ENCODE data around the gene EXOC1L.

The EXOC1L gene, protein sequence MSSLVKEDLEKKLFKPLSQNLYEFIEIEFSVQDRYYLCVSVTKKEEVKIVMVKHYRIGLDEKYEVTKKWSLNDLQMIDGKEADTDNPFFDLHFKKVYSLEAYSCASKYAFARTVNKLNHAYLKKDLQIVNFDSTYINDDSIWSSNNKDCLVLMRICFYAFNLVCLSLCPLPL

DNA sequence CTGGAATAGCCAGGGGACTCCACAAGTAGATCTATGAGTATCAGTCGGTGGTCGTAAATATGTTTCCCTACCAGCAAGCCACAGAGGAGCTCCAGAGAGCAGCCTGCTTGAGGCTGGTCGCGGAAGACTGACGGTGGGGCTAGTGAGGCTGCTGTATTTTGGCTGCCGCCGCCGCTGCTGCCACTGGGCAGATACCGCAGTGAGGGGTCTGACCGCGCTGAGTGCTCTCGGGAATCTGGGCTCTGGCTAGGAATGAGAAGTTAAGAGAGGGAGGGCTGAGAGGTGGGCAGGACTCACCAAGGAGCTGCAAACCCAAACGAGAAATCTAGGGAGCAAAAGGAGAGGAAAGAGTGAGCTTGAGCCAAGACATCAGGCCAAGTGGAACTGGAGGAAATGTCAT, at the start of gene EXOC1L:
EXOC1L (plus strand) TSS at position 157 of the 400 bp plus-strand sequence; CDS start at position 394, 237 bp downstream.
- no peak for DNase-seq

DNA sequence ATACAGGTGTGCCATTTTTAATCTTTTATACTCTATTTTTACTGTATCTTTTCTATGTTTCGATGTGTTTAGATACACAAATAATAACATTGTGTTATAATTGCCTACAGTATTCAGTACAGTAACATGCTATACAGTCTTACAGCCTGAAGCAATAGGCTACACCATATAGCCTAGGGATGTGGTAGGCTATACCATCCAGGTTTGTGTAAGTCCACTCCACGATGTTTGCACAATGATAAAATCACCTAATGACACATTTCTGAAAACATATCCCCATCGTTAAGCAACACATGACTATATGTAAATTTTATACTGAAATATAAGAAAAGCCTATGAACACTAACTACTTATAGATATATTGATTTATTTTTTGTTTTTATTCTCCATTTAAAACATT, 48.9 kb upstream of the EXOC1L start:
- DNase-seq: no peak

DNA sequence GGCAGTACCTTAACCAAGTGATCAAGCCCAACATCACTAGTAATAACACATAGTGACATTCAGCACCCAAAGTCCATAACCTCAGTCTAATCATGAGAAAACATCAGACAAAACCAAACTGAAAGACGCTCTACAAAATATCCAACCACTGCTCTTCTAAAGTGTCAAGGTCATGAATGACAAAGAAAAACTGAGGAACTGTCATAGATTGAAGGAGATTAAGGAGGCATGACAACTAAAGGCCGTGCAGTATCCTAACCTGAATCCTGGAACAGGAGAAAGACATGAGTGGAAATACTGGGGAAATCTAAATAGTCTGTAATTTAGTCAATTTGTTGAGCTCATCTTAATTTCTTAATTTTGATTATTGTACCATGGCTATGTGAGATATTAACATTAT, 38.2 kb upstream of the EXOC1L start:
- DNase-seq: no peak

DNA sequence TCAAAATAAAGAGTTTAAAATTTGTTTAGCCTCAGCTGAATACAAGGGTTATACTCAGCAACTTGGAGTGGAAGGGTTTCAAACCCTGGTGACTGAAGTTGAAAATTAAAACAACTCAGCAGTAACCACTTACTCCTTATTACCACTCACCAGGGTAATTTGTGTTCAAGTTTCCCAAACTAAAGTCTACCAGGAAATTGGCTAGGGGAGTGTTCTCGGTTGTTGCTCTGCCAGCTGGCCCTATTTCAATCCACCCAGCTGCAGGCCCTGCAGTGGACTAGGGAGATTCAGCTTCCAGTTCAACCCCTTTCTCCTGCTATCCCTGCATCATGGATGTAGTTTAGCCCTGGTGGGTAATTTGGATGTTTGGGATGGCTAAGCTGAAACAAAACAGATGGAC, 37.8 kb upstream of the EXOC1L start:
- no peak for DNase-seq

DNA sequence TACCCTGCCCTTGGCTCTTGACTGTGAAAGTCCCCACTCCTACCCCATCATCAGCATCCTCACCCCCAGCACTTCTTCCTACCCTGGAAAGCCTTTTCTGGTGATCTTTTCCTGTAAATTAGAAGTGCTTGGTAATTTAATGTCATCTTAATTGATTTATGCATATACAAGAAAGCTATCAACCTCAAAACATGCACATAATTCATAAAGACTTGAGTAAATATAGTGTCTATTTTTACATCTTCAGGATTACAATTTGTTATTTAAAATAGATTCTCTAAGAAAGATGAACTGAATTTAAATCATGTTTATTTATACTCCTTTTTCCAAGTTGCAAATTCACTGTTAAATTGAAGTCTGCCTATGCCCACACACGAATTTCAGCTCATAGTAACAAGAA, 36.0 kb upstream of the EXOC1L start:
- DNase-seq: no peak

DNA sequence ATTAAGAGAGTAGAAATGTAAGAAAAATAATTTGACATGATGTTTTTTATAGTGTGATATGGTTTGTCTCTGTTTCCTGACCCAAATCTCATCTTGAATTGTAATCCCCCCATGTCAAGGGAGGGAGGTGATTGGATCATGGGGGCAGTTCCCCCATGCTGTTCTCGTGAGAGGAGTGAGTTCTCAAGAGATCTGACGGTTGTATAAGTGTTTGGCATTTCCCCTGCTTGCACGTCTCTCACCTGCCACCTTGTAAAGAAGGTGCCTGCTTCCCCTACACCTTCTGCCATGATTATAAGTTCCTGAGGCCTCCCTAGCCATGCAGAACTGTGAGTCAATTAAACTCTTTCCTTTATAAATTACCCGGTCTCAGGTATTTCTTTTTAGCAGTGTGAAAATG, 34.8 kb upstream of the EXOC1L start:
- no peak for DNase-seq

DNA sequence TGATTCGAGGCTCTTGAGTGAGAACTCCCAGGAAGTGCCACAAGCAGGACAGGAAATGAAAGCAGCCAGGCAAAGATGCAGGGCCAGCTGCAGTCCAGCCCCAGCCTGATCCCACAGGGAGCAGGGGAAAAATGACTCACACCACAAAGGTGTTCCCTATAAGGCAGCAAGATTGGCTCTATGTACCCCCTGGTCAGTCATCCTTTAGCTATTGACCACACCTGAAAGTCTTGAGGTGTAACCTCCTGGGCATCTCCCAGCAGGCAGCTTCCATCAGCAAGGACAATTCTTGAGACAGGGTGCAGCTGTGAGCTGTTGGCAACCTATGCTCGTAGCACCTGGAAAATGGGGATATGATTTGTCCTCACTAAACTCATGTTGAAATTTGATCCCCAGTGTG, 27.9 kb upstream of the EXOC1L start:
- DNase-seq: no peak

DNA sequence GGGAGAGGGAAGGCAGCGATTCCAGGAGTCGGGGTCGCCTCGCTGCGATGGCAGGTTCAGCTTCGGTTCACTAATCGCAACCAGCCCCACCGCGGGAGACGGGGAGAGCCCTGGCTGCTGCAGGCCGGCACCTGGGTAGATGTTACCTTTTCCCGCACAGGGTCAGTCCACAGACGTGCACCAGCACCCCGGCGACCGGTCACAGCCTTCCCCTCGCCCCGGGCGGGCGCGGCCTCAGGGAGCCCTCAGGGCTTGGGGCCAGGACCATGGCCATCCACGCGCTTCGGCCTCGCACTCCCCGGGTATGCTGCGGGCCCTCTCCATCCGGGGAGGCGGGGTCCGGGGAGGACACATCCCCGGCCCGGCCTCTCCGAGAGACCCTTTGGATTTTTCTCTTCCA, 26.1 kb upstream of the EXOC1L start:
- no peak for DNase-seq

DNA sequence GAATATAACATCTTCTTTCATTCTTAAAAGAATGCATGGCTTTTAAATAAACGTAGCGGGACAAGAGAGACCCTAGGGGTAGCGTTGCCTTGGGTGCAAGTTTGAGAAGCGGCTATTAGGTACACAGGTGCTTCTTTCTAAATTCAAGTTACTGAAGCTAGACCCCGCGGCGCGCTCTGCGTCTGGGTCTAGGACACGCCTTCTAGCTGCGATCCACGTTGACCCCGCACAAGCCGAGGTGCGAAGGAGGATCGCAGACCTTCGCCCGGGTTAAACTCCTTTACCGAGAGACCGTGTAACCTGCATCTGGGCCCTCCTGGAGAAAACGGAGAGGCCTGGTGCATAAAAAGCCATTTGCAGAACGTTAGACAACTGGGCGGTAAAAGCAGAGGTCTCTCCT, 25.5 kb upstream of the EXOC1L start:
- DNase-seq: no peak

DNA sequence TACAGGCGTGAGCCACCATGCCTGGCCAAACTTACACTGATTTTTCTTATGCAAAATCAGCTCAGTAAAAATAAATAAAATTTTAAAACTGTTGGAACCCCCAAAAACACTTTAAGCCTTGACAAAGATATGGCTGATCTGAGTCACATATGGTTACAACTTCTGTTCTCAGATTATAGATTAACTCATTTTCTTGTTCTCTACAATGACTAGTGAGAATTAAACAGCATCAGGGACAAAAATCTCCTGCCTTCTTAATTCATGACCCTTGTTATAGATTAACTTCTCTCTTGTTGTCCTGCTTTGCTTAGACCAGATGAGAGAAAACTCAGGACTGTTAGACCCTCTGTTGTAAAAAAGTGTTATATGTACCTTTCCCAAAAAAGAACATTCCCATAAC, 24.2 kb upstream of the EXOC1L start:
- no peak for DNase-seq

DNA sequence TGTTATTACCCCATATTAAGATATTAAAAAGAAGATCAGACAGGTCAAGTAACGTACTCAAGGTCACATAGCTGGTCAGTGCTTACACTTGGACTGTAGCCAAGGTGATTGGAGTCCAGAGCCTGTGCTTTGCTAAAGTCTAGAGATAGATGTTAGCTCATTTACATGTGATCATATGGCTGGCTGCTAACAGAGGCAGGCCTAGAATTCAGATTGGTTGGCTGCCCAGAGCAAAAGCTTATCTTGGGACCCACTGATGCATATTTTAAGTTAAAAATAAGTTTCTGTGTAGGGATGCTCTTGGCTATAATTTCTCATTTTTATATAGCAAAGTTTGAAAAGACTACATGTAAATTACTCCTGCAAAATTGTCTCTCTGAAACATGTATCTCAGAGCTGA, 18.1 kb upstream of the EXOC1L start:
- DNase-seq: no peak

DNA sequence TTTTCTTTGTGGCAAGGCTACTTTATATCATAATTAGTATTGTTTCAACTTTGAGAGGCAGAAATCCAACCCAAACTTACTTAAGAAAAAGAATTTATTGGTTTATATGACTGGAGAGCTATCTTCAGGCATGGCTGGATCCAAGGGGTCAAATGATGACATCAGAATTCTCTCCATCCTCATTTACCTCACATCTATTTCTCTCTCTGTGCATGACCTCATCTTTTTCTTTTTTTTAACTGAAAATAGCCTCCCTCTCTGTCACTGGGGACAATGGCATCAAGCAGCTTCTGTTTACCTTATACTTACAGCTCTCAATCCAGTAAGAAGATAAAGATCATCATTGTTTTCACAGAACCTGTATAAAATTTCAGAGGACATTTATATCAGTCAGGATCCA, 12.0 kb upstream of the EXOC1L start:
- no peak for DNase-seq

DNA sequence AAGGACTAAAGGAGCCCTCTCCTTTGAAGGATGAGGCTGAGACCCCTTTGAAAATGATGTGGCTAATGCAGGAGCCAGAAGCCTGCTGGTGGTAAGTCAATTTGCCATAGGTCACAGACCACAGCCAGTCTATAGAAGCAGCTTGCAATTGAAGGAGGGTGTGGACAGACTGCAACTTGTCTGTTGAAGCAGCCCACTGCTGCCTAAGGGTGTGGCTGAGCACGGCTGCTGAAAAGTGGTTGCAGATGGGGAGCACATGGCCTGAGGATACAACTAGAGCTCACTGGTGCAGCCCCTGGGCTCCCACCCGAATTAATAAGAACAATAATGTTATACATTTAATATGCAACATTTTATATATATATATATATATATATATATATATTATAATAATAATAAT, 11.4 kb upstream of the EXOC1L start:
- DNase-seq: no peak

DNA sequence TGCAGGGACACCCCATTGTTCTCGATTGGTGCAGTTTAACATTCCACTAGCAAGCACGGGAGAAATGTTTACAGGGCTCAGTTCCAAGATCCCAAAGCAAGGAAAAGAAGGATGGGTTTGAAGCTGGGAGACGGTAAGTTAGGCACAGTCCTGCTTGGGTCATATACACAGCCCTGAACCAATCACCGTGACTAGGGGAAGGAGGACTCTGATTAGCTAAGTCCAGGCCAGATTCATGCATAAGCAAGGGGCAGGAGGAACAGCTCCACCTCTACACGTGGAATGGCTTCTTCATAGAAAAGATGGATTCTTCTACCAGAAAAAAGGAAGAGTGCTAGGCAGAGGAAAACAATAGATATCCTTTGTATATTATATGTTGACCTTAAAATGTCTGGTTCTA, 11.0 kb upstream of the EXOC1L start:
- DNase-seq: no peak

DNA sequence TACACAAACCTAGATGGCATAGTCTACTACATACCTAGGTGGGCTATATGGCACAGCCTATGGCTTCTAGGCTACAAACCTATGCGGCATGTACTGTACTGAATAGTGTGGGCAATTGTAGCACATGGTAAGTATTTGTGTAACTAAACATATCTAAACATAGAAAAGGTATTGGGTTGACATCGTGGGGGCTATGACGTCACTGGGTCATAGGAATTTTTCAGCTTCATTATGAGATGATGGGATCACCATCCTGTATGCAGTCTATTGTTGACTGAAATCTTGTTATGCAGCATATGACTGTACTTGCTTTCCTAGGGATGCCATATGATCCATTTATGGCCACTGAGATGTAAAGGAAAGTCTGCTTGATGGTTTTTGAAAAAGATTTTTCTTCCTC, 1.9 kb upstream of the EXOC1L start:
- DNase-seq: no peak

DNA sequence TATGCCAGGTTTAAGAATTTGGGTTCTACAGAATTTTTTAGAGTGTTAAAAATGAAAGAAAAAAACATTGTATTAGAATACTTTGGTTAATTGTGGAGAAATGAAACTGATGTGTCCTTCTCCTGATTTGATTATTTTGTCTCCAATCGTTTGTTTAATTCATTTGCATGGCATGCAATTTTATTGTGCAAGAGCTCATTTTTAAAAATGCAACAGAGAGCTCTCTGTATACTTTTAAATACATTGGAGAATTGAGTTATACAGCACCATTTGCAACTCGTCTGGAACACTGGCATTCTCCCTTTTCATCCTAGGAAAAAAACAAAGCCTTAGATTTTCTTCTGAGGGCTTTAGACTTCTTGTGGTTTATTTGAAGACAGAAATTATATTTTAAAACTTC, 689 bp downstream of the EXOC1L start:
- no peak for DNase-seq

DNA sequence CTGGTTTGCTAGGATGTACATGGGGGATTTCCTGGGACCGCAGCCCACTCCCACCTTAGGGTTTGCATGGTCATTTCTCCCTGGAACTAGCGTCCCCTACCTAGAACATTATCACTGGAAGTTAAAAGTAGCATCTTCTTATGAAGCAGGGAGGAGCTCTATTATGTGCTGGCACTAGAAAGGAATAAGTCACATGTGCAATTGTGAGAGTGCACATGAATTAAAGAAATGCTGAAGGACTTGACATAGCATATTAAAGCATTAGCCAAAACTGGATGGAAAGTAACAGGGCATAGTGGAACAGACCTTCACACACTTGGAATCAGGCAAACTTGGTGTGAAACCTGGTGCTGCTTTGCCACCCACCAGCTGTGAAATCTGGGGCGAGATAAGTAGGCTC, 2.7 kb downstream of the EXOC1L start:
- no peak for DNase-seq

DNA sequence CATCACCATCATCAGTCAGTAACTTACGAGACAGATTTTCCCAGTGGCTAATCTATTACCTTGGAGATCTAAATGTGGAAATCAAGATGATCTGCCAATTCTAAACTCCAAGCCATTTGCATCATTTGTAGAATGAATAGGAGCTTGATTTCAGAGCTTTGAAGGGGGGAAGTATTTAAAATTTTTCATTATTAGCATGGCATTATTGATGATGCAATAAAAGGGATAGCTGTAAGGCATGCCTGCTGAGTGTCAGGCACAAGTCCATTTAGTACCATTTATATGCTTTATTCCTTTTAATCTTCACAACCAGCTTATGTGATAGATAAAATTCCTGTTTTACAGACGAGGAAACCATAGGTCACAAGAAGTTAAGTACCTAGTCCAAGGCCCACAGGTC, 5.3 kb downstream of the EXOC1L start:
- no peak for DNase-seq

DNA sequence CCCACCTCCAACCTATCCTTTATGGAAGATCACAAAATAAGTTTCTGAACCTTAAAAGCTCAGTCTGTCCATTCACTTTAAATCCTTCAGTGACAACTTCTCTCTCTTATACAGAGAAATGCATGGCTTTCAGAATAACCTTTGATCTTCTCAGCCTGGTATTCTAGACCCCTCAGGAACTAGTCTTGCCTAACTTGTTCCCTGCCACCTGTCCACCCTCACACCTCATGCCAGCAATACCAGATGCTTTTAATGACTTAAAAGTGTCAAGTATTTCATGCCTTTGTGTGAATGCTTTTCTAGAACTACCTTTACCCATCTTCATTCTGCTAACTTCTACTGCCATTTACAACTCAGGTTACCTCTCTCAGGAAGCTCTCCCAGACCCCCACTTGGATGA, 7.4 kb downstream of the EXOC1L start:
- no peak for DNase-seq

DNA sequence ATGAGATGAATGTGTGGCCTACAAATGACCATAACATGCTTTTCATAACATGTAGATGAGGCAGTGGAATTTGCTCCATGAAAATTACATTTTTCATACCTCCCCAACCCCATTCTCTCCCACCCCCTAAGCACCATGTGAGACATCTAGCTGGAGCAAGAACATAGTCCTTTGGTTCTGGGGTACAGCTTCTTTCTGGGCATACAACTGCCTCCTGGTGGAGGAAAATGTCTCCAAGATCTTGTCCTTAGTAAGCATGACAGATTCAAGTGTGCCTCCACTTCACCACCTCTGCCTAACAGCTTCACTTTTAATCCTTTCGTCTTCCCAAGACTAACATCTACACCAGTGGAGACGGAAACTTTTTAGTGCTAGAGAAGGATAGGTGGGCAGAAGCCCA, 8.0 kb downstream of the EXOC1L start:
- no peak for DNase-seq

DNA sequence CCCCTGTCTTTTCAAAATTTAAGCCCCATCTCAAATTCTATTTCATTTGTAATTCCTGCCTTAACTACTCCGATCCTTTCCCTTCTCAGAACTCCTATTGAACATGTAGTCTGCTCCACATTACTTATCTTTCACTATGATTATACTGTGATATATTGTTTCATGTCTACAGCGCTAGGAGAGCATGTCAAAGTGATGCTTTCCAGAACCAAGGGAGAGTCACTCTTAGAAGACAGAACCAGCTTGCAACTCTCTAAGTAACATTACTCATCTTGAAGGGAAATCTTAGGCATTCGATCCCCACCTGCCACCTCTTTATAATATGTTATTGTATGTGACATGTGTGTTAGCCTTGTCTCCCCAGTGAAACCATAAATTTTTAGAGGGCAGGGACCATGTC, 10.5 kb downstream of the EXOC1L start:
- DNase-seq: no peak

DNA sequence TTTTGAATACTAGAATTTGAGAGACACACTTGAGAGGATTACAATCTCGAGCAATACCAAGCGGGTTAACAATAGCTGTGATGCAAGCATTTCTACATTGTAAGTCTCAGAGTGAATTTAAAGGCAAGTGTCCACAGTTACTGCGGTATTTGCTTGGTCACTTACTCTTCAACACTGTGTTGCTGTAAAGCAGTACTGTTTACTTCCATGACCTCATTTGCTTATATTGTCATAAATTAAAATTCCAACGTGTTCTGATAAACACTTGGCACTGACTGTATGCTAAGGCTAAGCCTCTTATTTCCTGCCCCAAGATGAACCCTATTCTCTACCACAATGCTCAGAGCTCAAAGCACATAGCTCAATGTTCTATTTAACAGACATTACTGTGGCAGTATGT, 11.1 kb downstream of the EXOC1L start:
- no peak for DNase-seq

DNA sequence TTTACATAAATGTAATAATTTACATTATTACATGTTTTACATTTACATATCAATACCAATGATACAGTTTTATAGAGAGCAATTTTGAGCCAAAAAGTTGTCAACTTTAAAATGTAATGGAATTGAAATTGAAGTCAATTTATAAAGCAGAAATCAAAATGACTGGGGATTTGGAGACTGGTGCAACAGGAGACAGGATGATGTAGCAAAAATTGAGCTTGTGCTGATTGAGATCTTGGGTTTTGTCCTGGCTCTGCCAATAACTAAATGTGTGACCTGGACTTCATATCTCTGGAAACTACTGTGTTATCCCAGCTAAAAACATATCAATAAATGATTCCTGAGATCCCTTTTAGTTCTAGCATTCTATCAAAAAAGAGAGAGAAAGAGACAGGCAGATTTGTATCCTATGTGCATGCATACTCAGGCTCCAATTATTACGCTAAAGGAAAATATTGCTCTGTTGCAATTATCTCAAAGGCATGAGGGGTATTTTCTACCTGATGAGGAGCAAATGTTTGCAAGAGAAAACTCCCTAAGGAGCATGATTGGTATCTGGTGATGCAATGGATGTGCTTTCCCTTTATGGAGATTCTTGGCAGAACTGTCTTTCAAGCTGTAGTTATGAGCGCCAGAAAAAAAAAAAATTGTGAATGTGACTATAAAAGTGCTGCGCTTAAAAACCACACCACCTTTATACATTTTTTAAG, 14.7 kb downstream of the EXOC1L start:
- no peak for DNase-seq

DNA sequence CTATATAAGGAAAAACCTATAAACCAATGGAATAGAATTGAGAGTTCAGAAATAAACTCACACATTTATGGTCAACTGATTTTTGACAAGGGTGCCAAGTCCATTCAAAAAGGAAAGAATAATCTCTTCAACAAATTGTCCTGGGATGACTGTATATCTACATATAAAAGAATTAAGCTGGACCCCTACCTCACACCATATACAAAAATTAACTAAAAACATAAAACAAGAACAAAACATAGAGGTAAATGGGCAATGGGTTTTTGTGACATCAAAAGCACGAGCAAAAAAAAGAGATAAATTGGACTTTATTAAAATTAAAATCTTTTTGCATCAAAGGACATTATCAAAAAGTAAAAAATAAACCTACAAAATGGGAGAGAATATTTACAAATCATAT, 18.3 kb downstream of the EXOC1L start:
- no peak for DNase-seq

DNA sequence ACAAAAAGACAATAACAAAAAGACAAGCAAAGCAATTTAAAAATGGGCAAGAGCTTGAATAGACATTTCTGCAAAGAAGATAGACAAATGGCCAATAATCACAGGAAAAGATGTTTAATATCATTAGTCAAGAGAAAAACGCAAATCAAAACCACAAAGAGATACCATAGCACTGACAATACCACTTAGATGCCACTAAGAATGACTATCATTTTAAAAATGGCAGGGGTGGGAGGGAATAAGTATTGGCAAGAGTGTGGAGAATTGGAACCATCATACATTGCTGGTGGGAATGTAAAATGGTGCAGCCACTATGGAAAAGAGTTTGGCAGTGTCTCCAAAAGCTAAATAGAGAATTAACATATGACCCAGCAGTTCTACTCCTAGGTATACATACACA, 18.8 kb downstream of the EXOC1L start:
- no peak for DNase-seq
